Endothelial cell of umbilical vein (primary cell): ENCODE data around the gene UBN2. TPM values are rescaled to one million over a fixed set of nuclear protein-coding genes. Genes with fewer than 3 reads are reported as not detected.

Experiments
- BruUV-seq: library from RNA; stranded (reverse); fragments of 400-500 nt; replicated peaks from 2 replicates; lab custom pipeline; 2021; lab: Mats Ljungman, UMichigan
- CTCF ChIA-PET: fragments of 300-600, 350-600 bp; sonication (Branson Sonifier 250); formaldehyde crosslinking; loops from one replicate; lab custom pipeline; 2021; ENCODE audit warnings: antibody characterized with exemption, inconsistent platforms; lab: Charles Lee
- POLR2A ChIA-PET: fragments of 300-600, 350-600 bp; sonication (Branson Sonifier 250); formaldehyde crosslinking; loops from one replicate; lab custom pipeline; 2021; ENCODE audit warnings: antibody characterized with exemption, inconsistent platforms; lab: Charles Lee
- DNase-seq: peaks from one replicate; pipeline ENCODE4 v3.0.0-alpha.2; 2011; ENCODE audit warnings: low read depth, low spot score
- FAIRE-seq: peaks from 2 replicates; lab custom pipeline; 2011; peaks lifted over from hg19 to GRCh38; lab: Jason Lieb, UNC
- H2AFZ ChIP-seq: 2 replicates; pipeline ENCODE4 v1.6.0; 2012; ENCODE audit warnings: low read depth, low read length, control low read depth, inconsistent platforms
- H3K27ac ChIP-seq: 2 replicates; pipeline ENCODE4 v1.5.1; 2011; ENCODE audit warnings: low read depth, mild to moderate bottlenecking, control low read depth, low read length, moderate library complexity; ENCODE audit not compliant: insufficient read depth
- H3K27me3 ChIP-seq, 2 experiments: 2 replicates each; pipeline versions ENCODE4 v1.6.0 to v1.6.1; 2011; ENCODE audit warnings: low read length in 2 of 2, mixed read lengths in 1 of 2; ENCODE audit not compliant: control insufficient read depth in 2 of 2, insufficient read depth in 2 of 2
- H3K36me3 ChIP-seq, 2 experiments: 2 replicates in 1 of 2; 3 replicates in 1 of 2; pipeline ENCODE4 v1.5.1; 2011; ENCODE audit warnings: low read length in 2 of 2, mild to moderate bottlenecking in 1 of 2, moderate library complexity in 1 of 2; ENCODE audit not compliant: control insufficient read depth in 2 of 2, insufficient read depth in 2 of 2; ENCODE audit errors: extremely low read depth in 1 of 2
- H3K4me1 ChIP-seq: 3 replicates; pipeline ENCODE4 v1.5.1; 2011; ENCODE audit warnings: mild to moderate bottlenecking, low read length; ENCODE audit not compliant: control insufficient read depth, insufficient read depth; ENCODE audit errors: extremely low read depth
- H3K4me2 ChIP-seq: 2 replicates; pipeline ENCODE4 v1.6.1; 2011; ENCODE audit warnings: low read length, control low read depth, mixed read lengths; ENCODE audit not compliant: insufficient read depth
- H3K4me3 ChIP-seq, 3 experiments: fragments of 200-600 bp in 1 of 3; sonication (generic), shearing (Covaris generic) in 1 of 3; replicated peaks in 1 of 3; 2 replicates each; pipeline ENCODE4 v1.5.1; 2011 to 2016; ENCODE audit warnings: control low read depth in 3 of 3, low read length in 3 of 3, mild to moderate bottlenecking in 2 of 3, inconsistent platforms in 1 of 3, low read depth in 1 of 3, moderate library complexity in 1 of 3; ENCODE audit not compliant: insufficient read depth in 1 of 3
- H3K79me2 ChIP-seq: 2 replicates; pipeline ENCODE4 v1.6.0; 2012; ENCODE audit warnings: low read length, inconsistent platforms; ENCODE audit not compliant: control insufficient read depth, insufficient read depth
- H3K9ac ChIP-seq: replicated peaks from 2 replicates; pipeline ENCODE3; 2011; ENCODE audit warnings: low read length, control low read depth; ENCODE audit not compliant: insufficient read depth; ENCODE audit errors: extremely low read depth
- H3K9me1 ChIP-seq: replicated peaks from 3 replicates; pipeline ENCODE4 v1.6.0; 2011; ENCODE audit warnings: mild to moderate bottlenecking, low read length; ENCODE audit not compliant: control insufficient read depth, insufficient read depth; ENCODE audit errors: extremely low read depth
- H3K9me3 ChIP-seq: replicated peaks from 2 replicates; pipeline ENCODE4 v1.5.1; 2012; ENCODE audit warnings: low read length, inconsistent platforms; ENCODE audit not compliant: control insufficient read depth, insufficient read depth
- H4K20me1 ChIP-seq: replicated peaks from 2 replicates; pipeline ENCODE3; 2011; ENCODE audit warnings: mild to moderate bottlenecking, low read length; ENCODE audit not compliant: control insufficient read depth, insufficient read depth; ENCODE audit errors: extremely low read depth
- CTCF ChIP-seq, 2 donors: IDR thresholded peaks; 1 replicate in 1 of 2; 2 replicates in 1 of 2; pipeline ENCODE4 v1.5.1; 2011; ENCODE audit warnings: low read length in 2 of 2, mild to moderate bottlenecking in 2 of 2, moderate library complexity in 2 of 2, control low read depth in 1 of 2, inconsistent platforms in 1 of 2, low read depth in 1 of 2; ENCODE audit not compliant: insufficient read depth in 1 of 2; ENCODE audit errors: extremely low read depth in 1 of 2
- EZH2 ChIP-seq: IDR thresholded peaks from 2 replicates; pipeline ENCODE4 v1.6.1; 2012; ENCODE audit warnings: borderline replicate concordance, low read depth, mild to moderate bottlenecking, moderate library complexity, low read length, inconsistent platforms; ENCODE audit not compliant: severe bottlenecking
- FOS ChIP-seq: IDR thresholded peaks from 2 replicates; pipeline ENCODE4 v1.6.1; 2011; ENCODE audit warnings: mild to moderate bottlenecking, low read length, moderate library complexity, borderline replicate concordance; ENCODE audit not compliant: insufficient read depth
- GATA2 ChIP-seq: IDR thresholded peaks from 2 replicates; pipeline ENCODE4 v1.7.0; 2011; ENCODE audit warnings: low read depth, mild to moderate bottlenecking, moderate library complexity, mixed read lengths, low read length; ENCODE audit not compliant: insufficient read length, insufficient read depth
- JUN ChIP-seq: IDR thresholded peaks from 2 replicates; pipeline ENCODE4 v1.6.1; 2011; ENCODE audit warnings: borderline replicate concordance, low read depth; ENCODE audit not compliant: insufficient read length, insufficient read depth
- MYC ChIP-seq: IDR thresholded peaks from one replicate; pipeline ENCODE4 v1.6.1; 2011; ENCODE audit warnings: mild to moderate bottlenecking, low read depth, low read length
- POLR2A ChIP-seq: IDR thresholded peaks from 2 replicates; pipeline ENCODE4 v1.6.1; 2012; ENCODE audit warnings: low read depth, mild to moderate bottlenecking, control low read depth, low read length
- POLR2AphosphoS5 ChIP-seq: IDR thresholded peaks from 2 replicates; pipeline ENCODE4 v1.6.1; 2012; ENCODE audit warnings: low read depth, mild to moderate bottlenecking, control low read depth, low read length, moderate library complexity; ENCODE audit not compliant: insufficient read depth
- dilution Hi-C: fragments of 300-500 bp; cut with MboI; formaldehyde crosslinking; loops from one replicate; pipeline ENCODE4 v1.15.0; 2019; ENCODE audit warnings: low sequenced_read_pairs; ENCODE audit not compliant: extremely low pct_ligation_motif_present
- intact Hi-C: fragments of 100-400 bp; cut with micrococcal nuclease; formaldehyde crosslinking; loops from one replicate; pipeline ENCODE4 v1.10.0; 2022
- polyA plus RNA-seq, 4 experiments: library from polyadenylated mRNA; depleted of rRNA in 3 of 4; stranded (reverse) in 3 of 4; unstranded in 1 of 4; fragments of >200 nt; gene quantifications; 2 replicates each; pipeline versions ENCODE4 v1.2.1 to v1.2.3, GENCODE V29; 2011 to 2012; ENCODE audit warnings: missing spikeins in 1 of 4
- total RNA-seq: library from RNA; stranded (reverse); gene quantifications from 2 replicates; pipeline ENCODE4 v1.2.3, GENCODE V29; 2021
- TF ChIP-seq, protein P1 (sequence below): IDR thresholded peaks from 2 replicates; pipeline ENCODE4 v1.6.1; 2011; ENCODE audit not compliant: insufficient read depth, insufficient read length

Gene UBN2
- total and polyA plus RNA-seq, 2 donors (not counting 3 experiments of a cell fraction or from before 2014, with no cell fraction given) = 2.2 to 14.2 TPM

- Histone ChIP-seq H3K27me3 (no peaks in the 10 kb centered on the region), H2AFZ (no peak overlapping the region), H4K20me1 (no peaks in the 10 kb centered on the region), H3K27ac (no peak overlapping the region), H3K9ac (no peak overlapping the region), H3K79me2 (no peaks in the 10 kb centered on the region), H3K4me1 (peaks cover 2% of the 10 kb centered on the region), H3K36me3 (no peaks in the 10 kb centered on the region), H3K9me3 (no peaks in the 10 kb centered on the region), H3K4me3 (no peak overlapping the region), H3K9me1 (no peaks in the 10 kb centered on the region), H3K4me2 (no peak overlapping the region)
- FAIRE-seq = no peak
- CTCF ChIA-PET = no interaction called here
- POLR2A ChIA-PET = no interaction called here
- no peak for DNase-seq
- TF ChIP-seq JUN (no peak), MYC (no peak), GATA2 (no peak)
- TF ChIP-seq, protein P1, sequence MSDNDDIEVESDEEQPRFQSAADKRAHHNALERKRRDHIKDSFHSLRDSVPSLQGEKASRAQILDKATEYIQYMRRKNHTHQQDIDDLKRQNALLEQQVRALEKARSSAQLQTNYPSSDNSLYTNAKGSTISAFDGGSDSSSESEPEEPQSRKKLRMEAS = no peak
- no TSS peak for BruUV-seq
- intact Hi-C loops = no loop called here
- dilution Hi-C loops = no loop called here
These were observed 44.9 kb upstream of the UBN2 start for GRCh38 chr7:139186146-139186545.

DNA sequence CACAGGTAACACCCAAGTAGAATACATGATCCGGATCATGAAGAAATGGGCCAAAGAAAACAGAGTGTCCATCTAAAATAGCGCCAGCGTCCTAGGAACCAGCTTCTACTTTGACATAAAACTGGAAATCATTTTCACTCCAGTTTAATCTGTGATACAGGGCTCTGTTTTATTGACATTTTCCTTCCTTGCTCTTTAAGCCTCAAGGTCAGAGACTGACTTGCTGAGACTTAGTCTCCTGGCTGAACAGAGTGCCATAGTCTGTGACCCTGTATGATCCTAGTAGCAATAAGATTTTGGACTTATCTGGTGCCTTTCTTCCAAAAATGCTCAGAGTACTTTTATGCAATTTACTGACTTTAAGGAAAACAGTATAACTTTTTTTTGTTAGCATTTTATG is 41.7 kb upstream of the UBN2 start:
- Histone ChIP-seq H3K79me2 (no peaks in the 10 kb centered on the region), H2AFZ (no peak overlapping the region), H3K27ac (no peak overlapping the region), H3K9me1 (no peaks in the 10 kb centered on the region), H3K36me3 (no peaks in the 10 kb centered on the region), H3K9me3 (no peaks in the 10 kb centered on the region), H3K4me2 (no peak overlapping the region), H4K20me1 (no peaks in the 10 kb centered on the region), H3K4me1 (no peaks in the 10 kb centered on the region), H3K4me3 (no peak overlapping the region), H3K9ac (no peak overlapping the region), H3K27me3 (no peaks in the 10 kb centered on the region)
- no peak for TF ChIP-seq POLR2A
- TF ChIP-seq FOS = no peak
- no peak for TF ChIP-seq EZH2
- TF ChIP-seq POLR2AphosphoS5 = no peak
- TF ChIP-seq GATA2 = no peak
- TF ChIP-seq JUN = no peak
- no peak for TF ChIP-seq MYC
- TF ChIP-seq, protein P1 = no peak
- no peak for TF ChIP-seq CTCF (IDR thresholded peaks at IDR 0.05; ENCODE audit: extremely low read depth in 1 of 2, insufficient read depth in 1 of 2, low read depth in 1 of 2, low read length in 2 of 2)
- dilution Hi-C loops (no loop called here), intact Hi-C loops (no loop called here)
- CTCF ChIA-PET = no interaction called here
- POLR2A ChIA-PET = no interaction called here
- DNase-seq (no peak), FAIRE-seq (no peak)
- BruUV-seq = no TSS peak
